22Rv1 (cell line): ENCODE results near the gene RXRG.

Experiments used
- CTCF ChIP-seq: fragments of 450-650 bp; IDR thresholded peaks from 2 replicates; pipeline ENCODE4 v1.5.1; 2017; ENCODE audit warnings: mild to moderate bottlenecking
- ZFX ChIP-seq: fragments of 450-650 bp; IDR thresholded peaks from 2 replicates; pipeline ENCODE4 v1.6.1; 2017; ENCODE audit warnings: antibody characterized with exemption, borderline replicate concordance

GRCh38 chr1:165445388-165445787 lies 462 bp upstream of the RXRG start:
- TF ChIP-seq CTCF (no peak), ZFX (no peak)
